ENCODE results near the gene ARHGEF28.

DNA sequence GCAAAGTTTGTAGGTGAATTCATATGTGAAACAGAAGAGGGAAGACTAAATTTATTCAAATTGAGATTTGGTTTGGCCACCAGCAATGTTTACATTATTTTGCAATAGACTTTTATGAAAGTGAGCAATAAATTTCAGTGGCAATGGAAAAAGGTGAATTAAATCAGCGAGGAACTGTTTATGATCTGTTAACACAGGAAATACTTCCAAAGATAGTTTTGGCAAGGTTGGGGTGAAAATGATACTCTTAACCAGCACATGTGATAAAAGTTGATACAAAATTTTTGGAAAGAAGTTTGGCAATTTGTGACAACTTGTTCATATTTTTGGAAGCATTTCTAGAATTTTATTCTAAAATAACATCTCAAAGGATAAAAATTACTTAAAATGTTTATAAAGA, 119.8 kb downstream of the ARHGEF28 start:
- TF ChIP-seq, protein P1, sequence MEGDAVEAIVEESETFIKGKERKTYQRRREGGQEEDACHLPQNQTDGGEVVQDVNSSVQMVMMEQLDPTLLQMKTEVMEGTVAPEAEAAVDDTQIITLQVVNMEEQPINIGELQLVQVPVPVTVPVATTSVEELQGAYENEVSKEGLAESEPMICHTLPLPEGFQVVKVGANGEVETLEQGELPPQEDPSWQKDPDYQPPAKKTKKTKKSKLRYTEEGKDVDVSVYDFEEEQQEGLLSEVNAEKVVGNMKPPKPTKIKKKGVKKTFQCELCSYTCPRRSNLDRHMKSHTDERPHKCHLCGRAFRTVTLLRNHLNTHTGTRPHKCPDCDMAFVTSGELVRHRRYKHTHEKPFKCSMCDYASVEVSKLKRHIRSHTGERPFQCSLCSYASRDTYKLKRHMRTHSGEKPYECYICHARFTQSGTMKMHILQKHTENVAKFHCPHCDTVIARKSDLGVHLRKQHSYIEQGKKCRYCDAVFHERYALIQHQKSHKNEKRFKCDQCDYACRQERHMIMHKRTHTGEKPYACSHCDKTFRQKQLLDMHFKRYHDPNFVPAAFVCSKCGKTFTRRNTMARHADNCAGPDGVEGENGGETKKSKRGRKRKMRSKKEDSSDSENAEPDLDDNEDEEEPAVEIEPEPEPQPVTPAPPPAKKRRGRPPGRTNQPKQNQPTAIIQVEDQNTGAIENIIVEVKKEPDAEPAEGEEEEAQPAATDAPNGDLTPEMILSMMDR (IDR thresholded peaks at IDR 0.05; ENCODE audit: borderline replicate concordance, extremely low read depth, low read length, poor library complexity, severe bottlenecking) = no peak
- TF ChIP-seq EZH2 (IDR thresholded peaks at IDR 0.05; ENCODE audit: borderline replicate concordance, low read depth, low read length, severe bottlenecking) = no peak

Data from DND-41 (cell line).